HS-27A (cell line): Measurements from ENCODE around the gene RNF149.

Experiments used
- DNase-seq: peaks from one replicate; pipeline ENCODE4 v3.0.0-alpha.2; 2012; ENCODE audit warnings: low read depth, missing footprints

Gene RNF149

DNA sequence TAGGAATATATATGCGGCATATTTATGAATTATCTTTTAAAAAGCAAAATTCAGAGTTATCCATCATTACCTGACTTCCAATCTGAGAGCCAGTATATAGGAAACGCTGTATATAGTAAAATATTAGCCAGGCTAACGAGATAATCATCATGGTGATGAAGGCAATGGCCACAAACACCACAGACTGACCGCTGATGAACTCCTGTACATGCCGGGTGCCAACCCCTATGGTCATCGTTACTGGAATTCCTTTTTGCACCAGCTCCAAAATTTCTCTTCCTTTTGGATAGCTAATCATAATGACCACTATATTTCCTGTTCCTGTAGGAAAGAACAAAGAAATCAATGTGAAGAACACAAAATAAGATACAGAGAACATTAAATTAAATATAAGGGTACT, 13.6 kb downstream of the RNF149 start:
- DNase-seq: no peak

DNA sequence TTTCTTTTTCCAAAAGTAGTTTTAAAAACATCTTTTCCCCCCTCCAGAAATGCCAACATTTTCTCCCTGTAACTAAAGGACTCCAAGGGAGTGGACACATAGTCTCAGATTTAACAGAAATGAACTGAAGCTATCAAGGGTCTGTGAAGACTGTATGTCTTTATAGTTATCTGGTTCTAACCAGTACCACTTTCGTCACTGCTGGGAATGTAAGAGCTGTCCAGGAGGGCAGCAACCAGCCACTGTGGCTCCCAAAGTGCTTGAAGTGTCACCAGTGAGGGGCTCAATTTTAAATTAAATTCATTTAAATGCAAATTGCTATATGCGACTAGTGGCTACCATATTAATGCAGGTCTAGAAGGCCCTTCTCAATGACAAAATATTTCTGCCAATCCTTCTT, 15.0 kb downstream of the RNF149 start:
- no peak for DNase-seq

DNA sequence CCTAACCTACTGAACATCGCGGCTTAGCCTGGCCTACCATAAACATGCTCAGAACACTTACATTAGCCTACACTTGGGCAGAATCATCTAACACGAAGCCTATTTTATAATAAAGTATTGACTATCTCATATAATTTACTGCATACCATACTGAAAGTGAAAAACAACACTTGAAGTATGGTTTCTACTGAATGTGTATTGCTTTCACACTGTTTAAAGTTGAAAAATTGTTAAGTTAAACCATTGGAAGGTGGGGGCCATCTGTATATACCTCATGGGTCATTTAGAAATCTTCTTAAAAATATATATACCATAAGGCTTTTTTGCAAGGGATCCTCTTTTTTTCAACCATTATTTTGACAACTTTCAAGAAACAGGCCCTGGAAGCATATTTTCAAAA, 16.5 kb downstream of the RNF149 start:
- no peak for DNase-seq

DNA sequence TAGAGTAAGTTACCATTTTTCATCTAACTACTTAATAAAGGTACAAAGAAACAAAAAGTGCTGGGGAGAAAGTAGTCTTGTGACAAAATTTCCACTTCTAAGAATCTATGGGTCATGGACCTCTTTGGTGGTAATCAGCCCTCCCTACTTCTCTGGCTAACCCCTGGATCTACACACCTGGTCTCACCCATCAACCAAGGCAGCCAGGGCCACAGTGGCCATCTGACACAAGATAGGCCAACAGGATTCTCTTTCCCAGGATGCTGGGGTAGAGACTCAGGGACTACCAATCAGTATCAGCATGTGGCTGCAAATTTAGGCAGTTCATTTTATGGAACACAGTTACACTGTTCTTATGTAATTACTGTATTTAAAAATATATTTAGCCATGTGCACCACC, 17.8 kb downstream of the RNF149 start:
- no peak for DNase-seq

DNA sequence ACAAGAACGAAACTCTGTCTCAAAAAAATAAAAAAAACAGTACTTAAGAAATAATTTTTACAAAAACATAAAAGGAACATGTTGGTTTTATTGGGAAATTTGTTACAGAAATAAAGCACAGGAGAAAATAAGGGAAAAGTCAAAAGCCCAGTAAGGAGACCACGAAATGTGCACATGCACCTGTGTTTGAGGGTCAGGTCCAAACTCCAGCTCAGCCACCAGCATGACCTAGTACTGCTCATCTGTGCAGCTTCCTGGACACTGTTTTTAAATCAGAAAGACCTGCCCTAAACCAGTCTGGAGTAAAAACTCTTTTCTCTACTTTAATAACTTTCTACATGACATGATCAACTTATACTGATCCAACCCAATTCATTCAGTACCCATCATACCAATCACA, 21.2 kb downstream of the RNF149 start:
- no peak for DNase-seq

DNA sequence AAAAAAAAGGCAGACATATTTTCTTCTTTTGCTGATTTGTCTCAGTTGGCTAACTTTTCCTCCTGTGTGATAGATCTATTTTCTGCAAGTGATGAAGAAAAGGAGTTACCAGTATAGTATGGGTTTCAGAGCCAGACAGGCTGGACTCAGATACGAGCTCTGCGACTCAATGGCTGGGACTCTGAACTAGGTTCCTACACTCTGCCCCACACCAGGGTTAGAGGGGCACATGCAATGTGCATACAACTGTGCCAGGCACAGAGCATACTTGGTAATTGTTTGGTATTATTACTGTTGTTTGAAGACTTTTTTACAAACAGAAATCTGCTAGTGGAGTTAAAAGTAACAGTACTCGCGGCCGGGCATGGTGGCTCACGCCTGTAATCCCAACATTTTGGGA, 21.8 kb downstream of the RNF149 start:
- DNase-seq: no peak

DNA sequence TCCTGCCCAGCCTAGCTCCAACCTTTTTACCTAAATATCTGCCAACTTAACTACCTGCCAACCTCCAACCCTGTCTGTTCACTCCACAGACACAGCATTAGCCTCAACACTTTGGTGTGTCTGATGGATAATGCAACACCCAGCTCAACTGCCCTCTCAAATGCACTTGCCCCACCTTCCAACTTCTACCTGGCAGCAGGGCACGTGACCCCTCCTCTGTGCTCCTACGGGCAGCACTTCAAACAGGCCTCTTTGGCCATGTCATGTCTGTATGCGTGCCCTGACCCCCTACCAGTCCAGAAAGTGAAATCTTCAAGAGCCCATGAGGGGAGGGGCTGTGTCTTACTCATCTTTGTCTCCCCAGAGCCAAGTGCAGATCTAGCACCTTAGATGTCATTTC, 25.5 kb downstream of the RNF149 start:
- no peak for DNase-seq

DNA sequence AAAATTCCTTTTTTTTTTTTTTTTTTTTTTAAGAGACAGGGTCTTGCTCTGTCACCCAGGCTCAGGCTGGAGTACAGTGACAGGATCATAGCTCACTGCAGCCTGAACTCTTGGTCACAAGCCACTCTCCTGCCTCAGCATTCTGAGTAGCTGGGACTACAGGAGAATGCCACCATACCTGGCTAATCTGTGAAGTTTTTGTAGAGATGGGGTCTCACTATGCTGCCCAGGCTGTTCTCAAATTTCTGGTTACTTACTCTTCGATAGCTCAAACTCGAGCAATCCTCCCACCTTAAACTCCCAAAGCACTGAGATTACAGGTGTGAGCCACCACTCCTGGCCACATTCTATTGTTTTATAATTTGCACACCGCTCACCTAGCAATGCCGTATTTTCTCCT, 27.0 kb downstream of the RNF149 start:
- no peak for DNase-seq

DNA sequence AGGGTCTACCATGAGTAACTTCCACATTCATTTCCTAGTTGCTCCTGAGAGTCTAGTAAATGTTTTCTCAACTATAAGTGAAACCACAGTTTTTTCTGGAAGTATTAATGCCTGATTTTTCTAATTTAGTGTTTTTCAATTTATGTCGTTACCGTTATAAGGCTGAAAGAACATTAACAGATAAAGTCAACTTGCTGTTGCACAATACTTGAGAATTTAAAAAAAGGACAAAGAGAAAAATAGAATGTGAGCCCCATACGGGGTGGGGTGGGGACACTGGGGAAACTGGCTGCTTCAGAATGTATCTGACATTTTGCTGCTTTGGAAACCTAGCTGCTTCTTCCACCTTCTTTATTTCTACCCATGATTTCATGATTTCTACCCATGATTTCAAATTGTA, 29.6 kb downstream of the RNF149 start:
- DNase-seq: no peak

DNA sequence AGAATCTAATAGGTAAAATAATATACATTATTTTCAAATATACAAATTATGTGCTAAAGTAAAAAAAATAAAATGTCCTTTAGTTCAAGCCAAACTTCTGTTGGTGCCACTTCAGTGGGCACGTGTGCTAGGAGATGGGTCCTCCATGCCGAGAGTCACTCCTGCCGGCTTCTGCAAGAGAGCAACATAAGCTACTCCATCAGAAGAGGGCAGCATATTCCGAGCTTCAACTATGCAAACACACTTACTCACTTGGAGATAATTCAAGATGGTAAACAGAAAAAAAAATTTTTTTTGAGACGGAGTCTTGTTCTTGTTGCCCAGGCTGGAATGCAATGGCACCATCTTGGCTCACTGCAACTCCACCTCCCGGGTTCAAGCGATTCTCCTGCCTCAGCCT, 31.4 kb downstream of the RNF149 start:
- no peak for DNase-seq

DNA sequence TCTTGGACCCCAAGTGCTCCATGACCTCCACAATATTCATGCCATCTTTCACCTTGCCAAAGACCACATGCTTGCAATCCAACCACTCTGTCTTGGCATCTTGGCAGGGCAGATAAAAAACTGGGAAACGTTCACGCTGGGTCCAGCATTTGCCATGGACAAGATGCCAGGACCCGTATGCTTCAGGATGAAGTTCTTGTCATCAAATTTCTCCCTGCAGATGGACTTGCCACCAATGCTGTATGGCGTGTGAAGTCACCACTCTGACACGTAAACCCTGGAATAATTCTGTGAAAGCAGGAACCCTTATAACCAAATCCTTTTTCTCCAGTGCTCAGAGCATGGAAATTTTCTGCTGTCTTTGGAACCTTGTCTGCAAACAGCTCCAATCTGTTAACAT, 34.4 kb downstream of the RNF149 start:
- DNase-seq: no peak

DNA sequence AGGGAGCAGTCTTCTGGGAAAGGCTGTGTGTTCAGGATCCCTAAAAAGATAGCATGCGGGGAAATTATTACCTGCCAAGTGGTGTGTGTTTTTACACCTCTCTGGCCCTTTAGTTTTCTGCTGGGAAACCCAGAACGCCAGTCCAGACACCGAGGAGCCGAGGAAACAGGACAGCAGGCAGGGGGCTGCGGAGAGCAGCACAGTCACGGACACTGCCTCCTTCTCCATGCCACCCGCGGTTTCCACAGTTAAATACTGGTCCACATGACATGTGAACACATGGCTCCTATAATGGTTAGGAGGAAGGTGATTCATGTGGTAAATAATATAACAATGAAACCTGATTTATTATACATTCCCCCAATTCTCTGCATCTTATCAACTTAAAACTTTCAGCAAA, 35.4 kb downstream of the RNF149 start:
- DNase-seq: no peak

DNA sequence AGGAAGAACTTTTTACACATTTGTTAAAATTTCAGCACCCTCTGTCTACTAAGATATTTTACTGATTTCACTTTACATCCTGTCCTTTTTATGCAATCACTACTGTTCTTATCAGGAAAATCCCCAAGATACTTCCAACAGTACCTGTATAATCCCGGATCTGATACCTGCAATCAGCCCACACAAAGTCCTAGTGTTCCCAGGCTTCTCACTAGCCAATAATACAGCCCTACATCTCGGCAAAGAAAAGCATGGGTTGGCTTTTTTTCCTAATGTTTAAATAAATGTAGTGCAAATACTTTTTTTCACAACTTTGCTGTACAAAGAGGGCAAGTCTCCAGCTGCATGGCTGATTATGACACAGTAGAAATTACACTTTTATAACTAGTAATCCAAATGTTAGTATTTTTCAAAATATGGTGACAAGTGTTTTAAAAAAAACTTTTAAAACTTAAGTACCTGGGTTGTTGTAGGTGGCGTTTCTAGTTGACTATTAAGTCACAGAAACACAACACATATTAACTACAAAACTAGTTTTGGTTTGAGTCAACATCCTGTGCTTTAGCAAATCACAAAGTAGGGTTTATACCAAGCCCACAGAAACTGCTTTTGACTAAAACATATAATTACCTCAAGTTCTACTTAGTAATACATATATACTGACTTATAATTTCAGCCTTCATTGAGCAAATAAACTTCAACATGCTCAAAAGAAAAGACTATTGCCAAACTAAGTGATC, 36.3 kb downstream of the RNF149 start:
- DNase-seq: no peak

DNA sequence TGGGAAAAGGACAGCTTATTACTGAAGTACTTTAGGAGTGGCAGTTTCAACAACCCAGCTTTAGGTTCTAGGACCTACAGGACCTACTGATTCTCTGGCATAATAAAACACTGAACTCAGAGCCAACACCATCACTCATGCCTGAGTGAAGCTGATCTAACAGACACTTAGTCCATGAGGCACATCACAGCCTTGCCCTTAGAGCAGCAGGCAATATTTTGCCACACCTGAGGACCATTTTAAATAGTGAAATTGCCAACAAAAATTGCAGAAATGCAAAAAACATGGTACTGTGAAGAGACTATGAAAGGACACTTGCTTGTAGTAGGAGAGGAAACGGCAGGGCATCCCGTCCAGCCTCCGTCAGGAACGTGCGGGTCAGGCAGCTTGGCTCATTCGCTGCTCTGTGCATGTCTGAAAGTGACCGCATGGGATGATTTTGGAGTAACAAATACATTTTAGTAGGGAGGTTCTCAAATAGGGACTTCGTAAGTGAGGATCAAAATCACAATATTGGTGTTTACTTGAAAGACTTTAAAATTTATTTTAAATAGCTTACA, 37.7 kb downstream of the RNF149 start:
- no peak for DNase-seq

DNA sequence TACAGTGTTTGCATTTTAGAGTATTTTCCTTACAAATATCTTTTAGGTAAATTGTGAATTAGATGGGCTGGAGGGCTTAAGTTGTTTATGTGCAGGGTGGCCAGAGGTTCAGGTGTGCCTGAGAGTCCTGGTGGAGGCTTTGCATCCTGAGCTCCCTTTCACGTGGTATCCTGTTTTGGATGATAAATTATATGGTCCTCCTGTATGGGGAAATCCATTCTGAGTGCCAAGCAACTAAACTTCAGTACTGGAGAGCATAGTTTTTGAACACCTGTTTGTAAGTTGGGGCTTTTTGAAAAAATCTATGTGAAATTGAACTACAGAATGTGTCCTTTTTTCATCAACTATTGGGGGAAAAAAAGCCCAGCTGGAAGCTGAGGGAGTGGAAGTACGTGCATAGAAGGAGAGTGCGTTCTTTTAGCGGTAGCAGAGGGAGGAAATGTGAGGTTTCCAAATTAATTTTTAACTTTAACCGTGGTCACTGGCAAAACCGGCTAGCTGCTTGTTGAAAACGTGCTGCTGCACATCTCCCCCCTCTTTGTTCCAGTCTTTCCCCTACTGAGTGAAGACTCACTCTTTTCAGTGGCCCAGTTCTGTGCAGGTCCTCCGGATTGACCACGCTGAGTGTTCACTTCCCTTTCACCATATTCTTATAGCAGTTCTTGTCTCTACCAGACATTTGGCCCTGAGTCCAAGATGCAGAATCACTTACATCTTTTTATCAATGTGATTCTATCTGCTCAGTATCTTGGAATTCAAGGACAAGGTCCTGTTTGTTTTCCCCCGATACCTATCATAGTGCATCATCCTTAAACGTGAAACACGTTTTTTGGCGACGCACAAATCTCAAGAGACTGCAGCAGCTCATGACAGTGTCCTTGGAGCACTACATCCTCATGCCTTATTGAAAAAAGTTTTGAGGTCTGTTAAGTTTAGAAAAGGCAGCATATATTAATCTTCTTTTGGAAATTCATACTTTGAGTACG, 40.5 kb downstream of the RNF149 start:
- no peak for DNase-seq

DNA sequence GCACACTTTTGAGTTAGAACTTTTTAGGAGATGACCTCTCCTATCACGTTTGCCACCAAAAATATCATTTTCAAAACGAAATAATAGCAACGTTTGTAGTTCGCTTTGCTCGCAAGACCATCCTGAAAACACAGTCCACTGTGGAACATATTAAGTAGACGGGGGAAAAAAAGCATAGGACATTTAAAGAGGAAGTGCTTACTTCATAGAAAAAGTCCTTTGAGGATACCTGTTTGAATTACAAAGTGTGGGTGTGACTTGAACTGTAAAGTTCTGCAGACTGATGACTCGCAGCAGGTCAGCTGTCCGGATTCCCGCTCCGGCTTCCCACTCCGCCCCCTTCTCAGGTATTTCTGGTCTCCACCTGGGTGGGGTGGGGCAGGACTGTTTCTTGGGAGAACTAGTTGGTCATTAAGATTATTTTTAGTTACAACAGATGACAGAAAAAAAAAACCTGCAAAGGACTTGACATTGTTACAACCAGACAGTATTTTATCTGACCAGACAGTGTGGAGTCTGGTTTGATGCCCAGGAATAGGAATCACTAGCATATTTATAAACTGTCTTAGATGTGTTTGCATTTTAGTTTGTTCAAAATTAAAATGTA, 42.5 kb downstream of the RNF149 start:
- no peak for DNase-seq

DNA sequence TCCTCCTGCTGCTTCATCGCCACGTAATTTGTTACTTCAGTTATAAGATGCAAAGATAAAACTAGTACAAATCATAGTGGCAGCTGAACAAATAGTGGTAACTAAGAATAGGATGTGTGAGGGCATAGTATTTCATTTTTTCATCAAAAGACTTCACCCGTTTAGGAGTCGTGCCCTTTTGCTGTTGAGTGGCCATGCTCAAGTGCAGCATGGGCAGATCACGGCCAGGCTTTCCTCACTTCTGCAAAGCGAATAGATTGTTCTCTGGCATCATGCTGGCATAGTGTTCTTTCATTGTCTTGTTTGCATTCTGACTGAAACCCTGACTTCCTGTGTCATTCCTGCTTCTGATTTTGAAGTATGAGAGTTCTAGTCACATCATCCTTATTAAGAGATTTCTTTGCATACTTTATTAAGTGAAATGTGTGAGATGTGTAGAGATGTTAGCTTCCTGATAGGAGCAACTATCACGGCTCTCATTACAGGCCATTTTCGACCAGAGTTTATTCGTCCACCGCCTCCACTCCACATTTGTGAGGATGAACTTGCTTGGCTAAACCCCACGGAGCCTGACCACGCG, 44.1 kb downstream of the RNF149 start:
- no peak for DNase-seq

DNA sequence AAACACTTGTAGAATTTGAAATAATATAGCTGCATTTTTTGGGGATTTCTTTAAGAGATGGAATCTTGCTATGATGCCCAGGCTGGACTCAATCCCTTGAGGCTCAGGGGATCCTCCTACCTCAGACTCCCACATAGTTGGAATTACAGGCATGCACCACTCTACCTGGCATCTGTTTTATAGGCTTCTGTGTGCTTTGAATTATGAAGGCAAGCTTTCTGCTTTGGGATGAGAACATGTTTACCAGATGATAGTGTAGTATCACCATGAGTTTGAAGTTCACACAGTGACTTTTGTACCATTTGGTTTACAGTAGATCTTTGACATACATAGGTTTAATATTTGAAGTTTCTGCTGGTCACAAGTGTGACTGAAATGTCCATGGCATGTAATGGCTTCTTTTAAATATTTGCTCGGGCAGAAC, 45.1 kb downstream of the RNF149 start:
- no peak for DNase-seq

DNA sequence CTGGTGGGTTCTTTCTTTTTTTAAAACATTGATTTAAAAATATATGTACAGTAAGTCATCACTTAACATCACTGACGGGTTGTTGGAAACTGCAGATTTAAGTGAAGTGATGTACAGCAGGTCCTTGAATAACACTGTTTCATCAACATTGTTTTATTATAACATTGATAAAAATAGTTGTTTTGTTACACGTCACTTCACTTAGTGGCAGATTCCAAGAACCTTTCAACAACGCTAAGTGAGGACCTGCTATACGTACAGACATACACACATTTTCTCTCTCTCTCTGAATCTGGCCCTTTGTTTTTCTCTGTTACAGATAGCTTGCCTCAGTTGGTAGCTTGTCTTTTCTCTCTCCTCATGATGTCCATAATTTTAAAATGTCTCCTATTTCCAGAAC, 46.4 kb downstream of the RNF149 start:
- DNase-seq: no peak

DNA sequence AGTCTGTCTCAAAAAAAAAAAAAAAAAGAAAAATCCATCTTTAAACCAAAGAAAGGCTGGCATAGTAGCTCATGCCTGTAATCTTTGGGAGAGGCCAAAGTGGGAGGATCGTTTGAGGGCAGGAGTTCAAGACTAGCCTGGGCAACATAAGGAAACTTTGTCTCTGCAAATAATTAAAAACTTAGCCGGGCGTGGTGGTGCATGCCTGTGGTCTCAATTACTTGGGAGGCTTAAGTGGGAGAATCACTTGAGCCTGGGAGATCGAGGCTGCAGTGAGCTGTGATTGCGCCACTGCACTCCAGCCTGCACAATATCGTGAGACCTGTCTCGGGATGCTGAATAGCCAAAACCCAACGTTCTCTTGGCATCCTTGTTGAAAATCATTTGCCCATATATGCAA, 49.7 kb downstream of the RNF149 start:
- no peak for DNase-seq

DNA sequence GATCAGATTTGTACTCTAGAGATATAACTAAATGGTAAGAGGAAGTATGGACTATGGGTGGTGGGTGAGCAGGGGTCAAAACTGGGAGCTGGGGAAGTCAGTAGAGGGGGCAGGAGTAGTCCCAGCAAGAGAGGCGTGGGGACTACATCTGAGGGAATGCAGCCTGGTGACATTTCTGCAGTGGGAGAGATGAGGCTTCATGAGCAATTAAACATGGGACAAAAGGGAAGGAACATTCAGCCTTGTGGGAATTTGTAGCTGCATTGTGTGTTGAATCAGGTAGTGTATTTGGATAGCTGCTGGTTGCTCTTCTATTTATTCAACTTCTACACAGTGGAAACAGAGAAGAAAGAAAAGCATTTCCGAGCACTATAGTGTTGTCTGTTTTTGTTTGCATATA, 52.2 kb downstream of the RNF149 start:
- DNase-seq: no peak

DNA sequence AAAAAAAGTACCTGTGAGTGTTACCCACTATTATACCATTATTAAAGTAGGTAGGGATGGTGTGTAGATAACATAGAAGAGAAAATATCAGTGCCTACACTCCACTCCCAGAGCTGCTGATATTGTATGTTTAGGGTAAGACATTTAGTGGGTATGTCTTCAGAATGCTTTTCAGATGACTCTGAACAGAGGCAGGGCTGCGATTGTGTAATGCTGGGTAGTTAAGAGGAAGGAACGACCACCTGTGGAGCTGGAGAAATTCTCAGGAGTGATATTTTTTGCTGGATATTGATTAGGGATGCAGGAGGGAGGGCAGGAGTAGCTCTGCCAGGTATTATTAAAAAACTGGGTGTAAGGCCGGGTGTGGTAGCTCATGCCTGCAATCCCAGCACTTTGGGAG, 53.0 kb downstream of the RNF149 start:
- no peak for DNase-seq
